CD4-positive, alpha-beta T cell (primary cell): ENCODE results near the gene AKT1. TPM values are rescaled to one million over a fixed set of nuclear protein-coding genes. Genes with fewer than 3 reads are reported as not detected.

Source experiments
- ATAC-seq: fragments of 200-7000 bp; cut with Tn5 transposase; one replicate; pipeline ENCODE4 v1.10.0; 2022; ENCODE audit warnings: mild to moderate bottlenecking; ENCODE audit not compliant: poor library complexity
- CTCF ChIA-PET: fragments of 350-600 bp; sonication (Branson Sonifier 250); formaldehyde crosslinking; loops from one replicate; lab custom pipeline; 2021; ENCODE audit warnings: antibody characterized with exemption, inconsistent platforms; lab: Charles Lee
- POLR2A ChIA-PET: fragments of 350-600 bp; sonication (Branson Sonifier 250); formaldehyde crosslinking; loops from one replicate; lab custom pipeline; 2021; ENCODE audit warnings: antibody characterized with exemption, inconsistent platforms; lab: Charles Lee
- DNase-seq, 14 experiments: peaks; one replicate each; pipeline ENCODE4 v3.0.0-alpha.2; 2013 to 2020; ENCODE audit warnings: mixed read lengths in 2 of 14
- H3K27ac ChIP-seq, 2 donors: one replicate each; pipeline versions ENCODE4 v1.5.1 to v1.7.0; 2013; ENCODE audit warnings: low read length in 2 of 2, low read depth in 1 of 2, mild to moderate bottlenecking in 1 of 2
- H3K27me3 ChIP-seq, 2 experiments: 1 replicate in 1 of 2; 2 replicates in 1 of 2; pipeline versions ENCODE4 v1.6.1 to v1.7.0; 2013; ENCODE audit warnings: low read length in 2 of 2, control low read depth in 1 of 2, mild to moderate bottlenecking in 1 of 2, moderate library complexity in 1 of 2; ENCODE audit not compliant: insufficient read depth in 2 of 2, control insufficient read depth in 1 of 2
- H3K36me3 ChIP-seq: one replicate; pipeline ENCODE4 v1.6.1; 2013; ENCODE audit warnings: low read length, control low read depth; ENCODE audit not compliant: insufficient read depth
- H3K4me1 ChIP-seq: one replicate; pipeline ENCODE4 v1.6.1; 2013; ENCODE audit warnings: low read length, control low read depth; ENCODE audit not compliant: insufficient read depth
- H3K4me3 ChIP-seq: one replicate; pipeline ENCODE4 v1.5.1; 2013; ENCODE audit warnings: mild to moderate bottlenecking, low read length, moderate library complexity
- H3K9me3 ChIP-seq, 2 experiments: 1 replicate in 1 of 2; 2 replicates in 1 of 2; pipeline versions ENCODE4 v1.6.1 to v1.7.0; 2013; ENCODE audit warnings: low read length in 2 of 2, mild to moderate bottlenecking in 2 of 2, control low read depth in 1 of 2, moderate library complexity in 1 of 2; ENCODE audit not compliant: control insufficient read depth in 1 of 2, insufficient read depth in 1 of 2
- H3K27ac Mint-ChIP-seq: one replicate; pipeline ENCODE4 v1.8.0; 2020; ENCODE audit warnings: mixed read lengths
- H3K27me3 Mint-ChIP-seq: one replicate; pipeline ENCODE4 v1.8.0; 2021; ENCODE audit warnings: mixed read lengths
- H3K36me3 Mint-ChIP-seq: one replicate; pipeline ENCODE4 v1.8.0; 2021; ENCODE audit warnings: low read depth, mixed read lengths
- H3K4me1 Mint-ChIP-seq: one replicate; pipeline ENCODE4 v1.8.0; 2021; ENCODE audit warnings: low read depth, mixed read lengths
- H3K4me3 Mint-ChIP-seq: one replicate; pipeline ENCODE4 v1.8.0; 2020; ENCODE audit warnings: mild to moderate bottlenecking, mixed read lengths
- H3K9me3 Mint-ChIP-seq: one replicate; pipeline ENCODE4 v1.8.0; 2020; ENCODE audit warnings: mixed read lengths
- CTCF ChIP-seq: fragments of 200-600 bp; IDR thresholded peaks from one replicate; pipeline ENCODE4 v1.8.0; 2022; ENCODE audit warnings: antibody characterized with exemption, mild to moderate bottlenecking
- intact Hi-C, 2 experiments: fragments of 100-400 bp; cut with DNase I in 1 of 2; cut with micrococcal nuclease in 1 of 2; formaldehyde crosslinking; loops; one replicate each; pipeline versions ENCODE4 v1.15.1 to v1.9.0; 2023 to 2025; cut with DNase I, micrococcal nuclease
- total RNA-seq, 174 experiments: library from RNA in 2 of 174; stranded (reverse) in 2 of 174; gene quantifications; one replicate each; pipeline ENCODE4 v1.2.3 and lab custom pipeline; 2021 to 2026

Gene AKT1
- total RNA-seq, 2 experiments from 2014 or later = 58.8 to 66.5 TPM

- H3K36me3 Mint-ChIP-seq = peaks cover 20% of the 10 kb centered on the region
- no peak overlapping the region for H3K27ac ChIP-seq
- H3K9me3 Mint-ChIP-seq = no peaks in the 10 kb centered on the region
- H3K27me3 ChIP-seq = no peaks in the 10 kb centered on the region
- peak overlapping the region; percentile 90 for H3K4me3 Mint-ChIP-seq
- H3K27me3 Mint-ChIP-seq = no peaks in the 10 kb centered on the region
- H3K4me3 ChIP-seq = peak overlapping the region; percentile 80
- H3K4me1 Mint-ChIP-seq = peaks cover 53% of the 10 kb centered on the region
- ChIA-PET CTCF (interaction anchor here (1.5 kb wide), 1 partner anchor 33 kb away, joined by 4 read pairs; no protein-coding TSS in a partner anchor), POLR2A (interaction anchor here (0.9 to 2.7 kb wide), 4 partner anchors 26 to 70 kb away, joined by 3 to 9 read pairs (median 5); partner anchors contain the start of gene SIVA1)
- DNase-seq = peak in 1 of 14 experiments; percentile 23
- no peak for ATAC-seq
- peak overlapping the region; percentile 73 for H3K27ac Mint-ChIP-seq
- intact Hi-C loops = loop anchor here in 1 of 2 experiments (2.0 to 10.0 kb wide), 2 partner anchors 70 to 700 kb away; partner anchors contain the start of genes ADSS1 and TEDC1
- peaks cover 30% of the 10 kb centered on the region for H3K36me3 ChIP-seq
- no peaks in the 10 kb centered on the region for H3K9me3 ChIP-seq
- TF ChIP-seq CTCF = no peak
- peaks cover 63% of the 10 kb centered on the region for H3K4me1 ChIP-seq
These were observed 936 bp downstream of the AKT1 start for GRCh38 chr14:104794631-104794992.

- peaks cover 35% of the 10 kb centered on the region for H3K36me3 ChIP-seq
- no peak overlapping the region for H3K27ac ChIP-seq
- intact Hi-C loops = loop anchor here in 1 of 2 experiments (2.0 to 10.0 kb wide), 2 partner anchors 69 to 701 kb away; partner anchors contain the start of genes ADSS1 and TEDC1
- no peaks in the 10 kb centered on the region for H3K9me3 ChIP-seq
- no peak for ATAC-seq
- CTCF ChIA-PET = interaction anchor here (0.6 to 1.5 kb wide), 2 partner anchors 33 to 41 kb away, joined by 3 to 4 read pairs; partner anchors contain the start of gene SIVA1
- peak in 6 of 14 experiments; percentile 16 to 63 (median 41) for DNase-seq
- H3K27me3 ChIP-seq = no peaks in the 10 kb centered on the region
- Mint-ChIP-seq H3K36me3 (peaks cover 21% of the 10 kb centered on the region), H3K27me3 (no peaks in the 10 kb centered on the region), H3K4me1 (peaks cover 52% of the 10 kb centered on the region), H3K27ac (peak overlapping the region; percentile 73), H3K4me3 (peak overlapping the region; percentile 90), H3K9me3 (no peaks in the 10 kb centered on the region)
- no peak for TF ChIP-seq CTCF
- POLR2A ChIA-PET = interaction anchor here (0.9 to 1.5 kb wide), 3 partner anchors 26 to 70 kb away, joined by 3 to 5 read pairs (median 5); no protein-coding TSS in a partner anchor
- H3K4me1 ChIP-seq = peaks cover 66% of the 10 kb centered on the region
- peak overlapping the region; percentile 80 for H3K4me3 ChIP-seq
These were observed 1.4 kb downstream of the AKT1 start for GRCh38 chr14:104794099-104794498.

GRCh38 chr14:104793703-104793959, 1.9 kb downstream of the AKT1 start:
- peaks cover 71% of the 10 kb centered on the region for H3K4me1 ChIP-seq
- Mint-ChIP-seq H3K4me1 (peaks cover 47% of the 10 kb centered on the region), H3K36me3 (peaks cover 21% of the 10 kb centered on the region), H3K9me3 (no peaks in the 10 kb centered on the region), H3K27ac (peak overlapping the region; percentile 73), H3K27me3 (no peaks in the 10 kb centered on the region), H3K4me3 (peak overlapping the region; percentile 90)
- ChIA-PET CTCF (interaction anchor here (0.6 kb wide), 1 partner anchor 41 kb away, joined by 3 read pairs; the partner anchor contains the start of gene SIVA1), POLR2A (no interaction called here)
- DNase-seq = no peak
- intact Hi-C loops = loop anchor here in 1 of 2 experiments (10.0 kb wide), 1 partner anchor 701 kb away; the partner anchor contains the start of gene TEDC1
- H3K27ac ChIP-seq = no peak overlapping the region
- H3K9me3 ChIP-seq = no peaks in the 10 kb centered on the region
- no peaks in the 10 kb centered on the region for H3K27me3 ChIP-seq
- peak overlapping the region; percentile 80 for H3K4me3 ChIP-seq
- no peak for TF ChIP-seq CTCF
- peaks cover 39% of the 10 kb centered on the region for H3K36me3 ChIP-seq
- no peak for ATAC-seq
